Neural cell (in vitro differentiated cells): Measurements from ENCODE around the gene CRMP1. TPM values are rescaled to one million over a fixed set of nuclear protein-coding genes. Genes with fewer than 3 reads are reported as not detected.

Experiments used
- H2AFZ ChIP-seq: fragments of 200-600, 300-800 bp; sonication (generic), shearing (Covaris generic); 2 replicates; pipeline ENCODE4 v1.6.0; 2014; ENCODE audit warnings: low read depth, mild to moderate bottlenecking, antibody characterized with exemption, low read length, moderate library complexity
- H3F3A ChIP-seq: fragments of 200-600 bp; shearing (Covaris generic); 2 replicates; pipeline ENCODE4 v1.6.1; 2016; ENCODE audit warnings: mild to moderate bottlenecking, moderate library complexity, mixed read lengths, antibody characterized with exemption, low read length; ENCODE audit not compliant: insufficient read depth, poor library complexity, severe bottlenecking
- H3K27ac ChIP-seq: fragments of 200-600, 300-800 bp; sonication (generic), shearing (Covaris generic); 2 replicates; pipeline ENCODE4 v1.5.1; 2014; ENCODE audit warnings: mild to moderate bottlenecking, low read length, moderate library complexity
- H3K27me3 ChIP-seq: fragments of 300-800, 200-600 bp; sonication (generic), shearing (Covaris generic); 2 replicates; pipeline ENCODE4 v1.6.0; 2014; ENCODE audit warnings: mild to moderate bottlenecking, low read depth, low read length, moderate library complexity; ENCODE audit not compliant: insufficient read depth
- H3K36me3 ChIP-seq: fragments of 300-800, 200-600 bp; sonication (generic), shearing (Covaris generic); 2 replicates; pipeline ENCODE4 v1.5.1; 2014; ENCODE audit warnings: mild to moderate bottlenecking, antibody characterized with exemption, low read length, moderate library complexity; ENCODE audit not compliant: insufficient read depth
- H3K4me2 ChIP-seq: fragments of 300-800, 200-600 bp; sonication (generic), shearing (Covaris generic); 2 replicates; pipeline ENCODE4 v1.6.0; 2014; ENCODE audit warnings: mild to moderate bottlenecking, low read length
- H3K4me3 ChIP-seq: fragments of 300-800, 200-600 bp; sonication (generic), shearing (Covaris generic); 2 replicates; pipeline ENCODE4 v1.5.1; 2014; ENCODE audit warnings: mild to moderate bottlenecking, low read length, moderate library complexity
- H3K79me2 ChIP-seq: fragments of 200-600 bp; shearing (Covaris generic); replicated peaks from 2 replicates; pipeline ENCODE4 v1.6.0; 2014; ENCODE audit warnings: mild to moderate bottlenecking, low read length, moderate library complexity; ENCODE audit not compliant: insufficient read depth
- H3K9ac ChIP-seq: fragments of 300-800, 200-600 bp; sonication (generic), shearing (Covaris generic); 2 replicates; pipeline ENCODE4 v1.6.1; 2016; ENCODE audit warnings: mild to moderate bottlenecking, low read length, mixed read lengths
- H3K9me2 ChIP-seq: fragments of 200-600 bp; shearing (Covaris generic); 2 replicates; pipeline ENCODE4 v1.6.1; 2016; ENCODE audit warnings: mild to moderate bottlenecking, low read length, mixed read lengths; ENCODE audit not compliant: insufficient read depth
- H3K9me3 ChIP-seq: fragments of 200-600, 300-800 bp; sonication (generic), shearing (Covaris generic); 2 replicates; pipeline ENCODE4 v1.6.1; 2016; ENCODE audit warnings: mild to moderate bottlenecking, mixed run types, low read length, moderate library complexity, mixed read lengths
- H4K20me1 ChIP-seq: fragments of 200-600 bp; shearing (Covaris generic); 2 replicates; pipeline ENCODE4 v1.6.1; 2016; ENCODE audit warnings: mild to moderate bottlenecking, mixed run types; ENCODE audit not compliant: insufficient read depth
- CTCF ChIP-seq: fragments of 450-650 bp; IDR thresholded peaks from 2 replicates; pipeline ENCODE4 v1.5.1; 2014; ENCODE audit warnings: antibody characterized with exemption, mild to moderate bottlenecking, moderate library complexity; ENCODE audit not compliant: poor library complexity, severe bottlenecking
- EP300 ChIP-seq: fragments of 450-650 bp; conservative IDR thresholded peaks from 2 replicates; pipeline ENCODE4 v1.6.1; 2014; ENCODE audit warnings: antibody characterized with exemption, mild to moderate bottlenecking, moderate library complexity; ENCODE audit not compliant: poor library complexity, severe bottlenecking
- EZH2 ChIP-seq: fragments of 200-600, 300-800 bp; shearing (Covaris generic), sonication (generic); IDR thresholded peaks from 2 replicates; pipeline ENCODE4 v1.6.1; 2014; ENCODE audit warnings: antibody characterized with exemption, low read length, borderline replicate concordance, mild to moderate bottlenecking; ENCODE audit not compliant: insufficient read depth, poor library complexity, severe bottlenecking
- MXI1 ChIP-seq: fragments of 450-650 bp; conservative IDR thresholded peaks from 2 replicates; pipeline ENCODE4 v1.6.1; 2014; ENCODE audit warnings: antibody characterized with exemption, mild to moderate bottlenecking; ENCODE audit not compliant: poor library complexity, severe bottlenecking
- POLR2AphosphoS5 ChIP-seq: IDR thresholded peaks from 2 replicates; pipeline ENCODE4 v1.6.1; 2012
- RAD21 ChIP-seq: fragments of 450-650 bp; conservative IDR thresholded peaks from 2 replicates; pipeline ENCODE4 v1.6.1; 2014; ENCODE audit warnings: antibody characterized with exemption, mild to moderate bottlenecking, moderate library complexity
- REST ChIP-seq: IDR thresholded peaks from 2 replicates; pipeline ENCODE4 v1.6.1; 2012; ENCODE audit warnings: borderline replicate concordance
- SMC3 ChIP-seq: fragments of 450-650 bp; conservative IDR thresholded peaks from 2 replicates; pipeline ENCODE4 v1.6.1; 2014; ENCODE audit warnings: antibody characterized with exemption, mild to moderate bottlenecking, moderate library complexity; ENCODE audit not compliant: poor library complexity
- TAF1 ChIP-seq: IDR thresholded peaks from 2 replicates; pipeline ENCODE4 v1.6.1; 2012; ENCODE audit warnings: low read depth
- polyA plus RNA-seq: library from polyadenylated mRNA; depleted of rRNA; stranded (reverse); fragments of >200 nt; gene quantifications from 2 replicates; pipeline ENCODE4 v1.2.3, GENCODE V29; 2014

Gene CRMP1
- polyA plus RNA-seq, 1 donor from 2014 or later: 642 TPM

DNA sequence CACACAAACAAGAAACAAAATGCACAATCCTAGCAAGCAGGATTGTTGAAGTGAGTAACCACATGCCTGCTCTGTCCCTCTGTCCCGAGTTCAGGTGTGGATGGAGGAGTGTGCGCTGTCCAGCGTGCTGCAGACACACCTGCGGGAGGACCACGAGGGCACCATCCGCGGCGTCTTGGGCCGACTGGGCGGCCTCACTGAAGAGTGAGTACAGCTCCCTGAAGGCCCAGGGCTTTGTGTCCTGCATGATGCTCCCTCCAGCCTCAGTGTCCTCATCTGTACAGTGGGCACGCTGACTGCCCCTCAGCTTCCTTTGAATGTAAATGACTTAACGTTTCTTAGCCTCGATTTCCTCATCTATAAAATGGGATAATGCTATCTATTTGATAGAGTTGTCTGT lies 99.4 kb downstream of the CRMP1 start:
- H3K9ac ChIP-seq: no peak overlapping the region
- no peaks in the 10 kb centered on the region for H3K27me3 ChIP-seq
- no peaks in the 10 kb centered on the region for H4K20me1 ChIP-seq
- H2AFZ ChIP-seq: no peak overlapping the region
- no peak overlapping the region for H3K4me3 ChIP-seq
- H3K9me3 ChIP-seq: no peaks in the 10 kb centered on the region
- no peaks in the 10 kb centered on the region for H3K79me2 ChIP-seq
- H3K27ac ChIP-seq: no peak overlapping the region
- no peak for TF ChIP-seq REST
- TF ChIP-seq POLR2AphosphoS5: no peak
- no peak for TF ChIP-seq EP300
- no peak for TF ChIP-seq TAF1
- TF ChIP-seq RAD21: no peak
- TF ChIP-seq SMC3: no peak
- TF ChIP-seq EZH2: no peak
- no peak for TF ChIP-seq MXI1
- H3F3A ChIP-seq: no peaks in the 10 kb centered on the region
- no peak overlapping the region for H3K4me2 ChIP-seq
- no peaks in the 10 kb centered on the region for H3K9me2 ChIP-seq
- no peaks in the 10 kb centered on the region for H3K36me3 ChIP-seq

DNA sequence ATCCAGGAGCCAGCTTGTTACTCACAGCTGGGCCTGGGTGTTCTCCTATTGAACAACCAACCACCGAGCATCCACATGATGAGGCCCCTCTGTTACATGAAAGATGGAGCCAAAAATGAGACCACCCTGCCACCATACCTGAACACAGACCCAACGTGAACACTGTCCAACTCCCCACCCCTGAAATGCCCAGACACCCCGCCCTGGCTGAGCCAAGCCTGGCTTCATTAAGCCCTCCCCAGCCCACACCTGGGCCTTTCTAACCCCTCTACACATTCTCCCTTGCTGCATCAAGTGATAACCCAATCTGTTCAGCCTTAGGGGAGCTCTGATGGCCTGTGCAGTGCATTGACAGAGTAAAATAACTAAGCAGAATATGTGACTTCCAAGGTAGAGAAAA lies 101.2 kb downstream of the CRMP1 start:
- no peak overlapping the region for H2AFZ ChIP-seq
- no peaks in the 10 kb centered on the region for H3K9me3 ChIP-seq
- no peaks in the 10 kb centered on the region for H3K9me2 ChIP-seq
- H3K4me3 ChIP-seq: no peak overlapping the region
- no peak overlapping the region for H3K27ac ChIP-seq
- no peak overlapping the region for H3K4me2 ChIP-seq
- no peaks in the 10 kb centered on the region for H4K20me1 ChIP-seq
- H3F3A ChIP-seq: no peaks in the 10 kb centered on the region
- H3K27me3 ChIP-seq: no peaks in the 10 kb centered on the region
- no peaks in the 10 kb centered on the region for H3K79me2 ChIP-seq
- H3K9ac ChIP-seq: no peak overlapping the region
- TF ChIP-seq EP300: no peak
- no peak for TF ChIP-seq TAF1
- no peak for TF ChIP-seq CTCF
- no peak for TF ChIP-seq REST
- no peak for TF ChIP-seq POLR2AphosphoS5
- TF ChIP-seq RAD21: no peak
- no peak for TF ChIP-seq EZH2
- no peak for TF ChIP-seq MXI1
- TF ChIP-seq SMC3: no peak
- H3K36me3 ChIP-seq: no peaks in the 10 kb centered on the region
